Prostate gland (tissue), 2 donors: ENCODE data around the gene POLR3E.

ENCODE experiments used
- CTCF ChIP-seq, 4 experiments: fragments of 200-600 bp in 2 of 4; fragments of 450-650 bp in 2 of 4; sonication (generic) in 2 of 4; IDR thresholded peaks; 1 replicate in 3 of 4; 2 replicates in 1 of 4; pipeline ENCODE4 v1.5.1; 2016 to 2019; ENCODE audit warnings: antibody characterized with exemption in 4 of 4, mild to moderate bottlenecking in 2 of 4, moderate library complexity in 2 of 4
- POLR2AphosphoS5 ChIP-seq: sonication (generic); formaldehyde crosslinking; IDR thresholded peaks from one replicate; pipeline ENCODE4 v1.6.1; 2017; ENCODE audit warnings: antibody characterized with exemption

GRCh38 chr16:22346483-22346882, 49.3 kb downstream of the POLR3E start:
- TF ChIP-seq CTCF (IDR thresholded peaks at IDR 0.05) (no peak), POLR2AphosphoS5 (no peak)
